ENCODE data around the gene PFKM. TPM values are rescaled to one million over a fixed set of nuclear protein-coding genes. Genes with fewer than 3 reads are reported as not detected.

Gene PFKM
- total RNA-seq, 2 donors from 2014 or later = 90.0 to 107 TPM

DNA sequence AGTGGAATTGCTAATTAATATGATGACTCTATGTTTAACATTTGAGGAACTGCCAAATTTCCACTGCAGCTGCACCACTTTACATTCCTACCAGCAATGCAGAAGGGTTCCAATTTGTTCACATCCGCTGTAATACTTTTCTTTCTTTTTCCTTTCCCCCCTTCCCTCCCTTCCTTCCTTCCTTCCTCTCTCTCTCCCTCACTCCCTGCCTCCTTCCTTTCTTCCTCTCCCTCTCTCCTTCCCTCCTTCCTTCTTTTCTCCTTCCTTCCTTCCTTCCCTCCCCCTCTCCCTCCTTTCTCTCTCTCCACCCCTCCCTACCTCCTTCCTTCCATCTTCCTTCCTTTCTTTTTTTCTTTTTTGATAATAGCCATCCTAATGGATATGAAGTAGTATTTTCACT is 3.2 kb upstream of the PFKM start:
- Mint-ChIP-seq H3K4me3 (no peak overlapping the region), H3K36me3 (ENCODE audit: low read depth) (peaks cover 2% of the 10 kb centered on the region), H3K27ac (no peak overlapping the region), H3K9me3 (peaks cover 17% of the 10 kb centered on the region), H3K4me1 (peaks cover 17% of the 10 kb centered on the region), H3K27me3 (ENCODE audit: insufficient read depth) (peaks cover 10% of the 10 kb centered on the region)
- Histone ChIP-seq H3K27ac (ENCODE audit: low read depth, low read length) (no peak overlapping the region), H3K36me3 (ENCODE audit: control insufficient read depth, insufficient read depth, low read length) (no peaks in the 10 kb centered on the region), H3K4me1 (ENCODE audit: control insufficient read depth, insufficient read depth, low read length) (no peaks in the 10 kb centered on the region), H3K9me3 (ENCODE audit: control insufficient read depth, low read length) (no peaks in the 10 kb centered on the region), H3K4me3 (ENCODE audit: low read length) (no peak overlapping the region), H3K9ac (ENCODE audit: extremely low read depth, low read length, poor library complexity, severe bottlenecking) (no peak overlapping the region), H3K27me3 (ENCODE audit: control insufficient read depth, insufficient read depth, low read length, poor library complexity, severe bottlenecking) (no peaks in the 10 kb centered on the region)
- WGBS, 2 experiments (ENCODE audit: insufficient coverage in 1 of 2, insufficient read length in 1 of 2) = 88% methylated on average over 1 of the region's 1 CpG
- no peak for DNase-seq
- TF ChIP-seq, protein P1, sequence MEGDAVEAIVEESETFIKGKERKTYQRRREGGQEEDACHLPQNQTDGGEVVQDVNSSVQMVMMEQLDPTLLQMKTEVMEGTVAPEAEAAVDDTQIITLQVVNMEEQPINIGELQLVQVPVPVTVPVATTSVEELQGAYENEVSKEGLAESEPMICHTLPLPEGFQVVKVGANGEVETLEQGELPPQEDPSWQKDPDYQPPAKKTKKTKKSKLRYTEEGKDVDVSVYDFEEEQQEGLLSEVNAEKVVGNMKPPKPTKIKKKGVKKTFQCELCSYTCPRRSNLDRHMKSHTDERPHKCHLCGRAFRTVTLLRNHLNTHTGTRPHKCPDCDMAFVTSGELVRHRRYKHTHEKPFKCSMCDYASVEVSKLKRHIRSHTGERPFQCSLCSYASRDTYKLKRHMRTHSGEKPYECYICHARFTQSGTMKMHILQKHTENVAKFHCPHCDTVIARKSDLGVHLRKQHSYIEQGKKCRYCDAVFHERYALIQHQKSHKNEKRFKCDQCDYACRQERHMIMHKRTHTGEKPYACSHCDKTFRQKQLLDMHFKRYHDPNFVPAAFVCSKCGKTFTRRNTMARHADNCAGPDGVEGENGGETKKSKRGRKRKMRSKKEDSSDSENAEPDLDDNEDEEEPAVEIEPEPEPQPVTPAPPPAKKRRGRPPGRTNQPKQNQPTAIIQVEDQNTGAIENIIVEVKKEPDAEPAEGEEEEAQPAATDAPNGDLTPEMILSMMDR (conservative IDR thresholded peaks at IDR 0.05) = no peak

DNA sequence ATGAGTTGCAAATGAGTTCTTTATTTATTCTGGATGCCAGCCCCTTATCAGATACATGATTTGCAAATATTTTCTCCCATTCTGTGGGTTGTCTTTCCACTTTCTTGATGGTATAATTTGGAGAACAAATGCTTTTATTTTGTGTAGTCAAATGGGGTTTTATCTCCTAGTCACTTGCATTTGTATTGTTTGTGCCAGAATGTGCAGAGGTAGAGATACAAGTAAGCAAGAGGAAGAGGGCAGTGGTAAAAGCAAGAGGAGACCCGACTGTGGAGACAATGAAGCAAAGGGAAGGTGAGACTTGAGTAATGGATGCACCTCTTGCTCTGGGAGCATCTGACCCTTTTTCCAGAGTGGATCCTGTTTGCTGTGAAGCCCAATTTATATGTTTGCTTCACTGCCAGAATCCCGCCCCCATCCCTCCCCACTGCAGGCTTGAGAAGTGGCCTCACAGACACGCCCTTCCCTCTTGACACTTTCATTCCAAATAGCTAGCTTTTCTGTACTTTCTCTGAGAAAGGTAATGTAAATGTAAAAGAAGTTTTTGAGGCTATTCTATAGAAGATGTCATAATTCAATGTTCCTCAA is 786 bp upstream of the PFKM start:
- peaks cover 10% of the 10 kb centered on the region for H3K27me3 Mint-ChIP-seq (ENCODE audit: insufficient read depth)
- peak overlapping the region; percentile 94 for H3K4me3 Mint-ChIP-seq
- Histone ChIP-seq H3K27me3 (ENCODE audit: control insufficient read depth, insufficient read depth, low read length, poor library complexity, severe bottlenecking) (no peaks in the 10 kb centered on the region), H3K4me1 (ENCODE audit: control insufficient read depth, insufficient read depth, low read length) (peaks cover 6% of the 10 kb centered on the region), H3K36me3 (ENCODE audit: control insufficient read depth, insufficient read depth, low read length) (peaks cover 6% of the 10 kb centered on the region), H3K4me3 (ENCODE audit: low read length) (peak overlapping the region; percentile 98), H3K9ac (ENCODE audit: extremely low read depth, low read length, poor library complexity, severe bottlenecking) (no peak overlapping the region), H3K9me3 (ENCODE audit: control insufficient read depth, low read length) (no peaks in the 10 kb centered on the region), H3K27ac (ENCODE audit: low read depth, low read length) (peak overlapping the region; percentile 12)
- H3K27ac Mint-ChIP-seq = no peak overlapping the region
- TF ChIP-seq, protein P1 (conservative IDR thresholded peaks at IDR 0.05) = no peak
- H3K9me3 Mint-ChIP-seq = peaks cover 17% of the 10 kb centered on the region
- H3K4me1 Mint-ChIP-seq = peaks cover 21% of the 10 kb centered on the region
- peak; percentile 56 for DNase-seq
- H3K36me3 Mint-ChIP-seq (ENCODE audit: low read depth) = peaks cover 10% of the 10 kb centered on the region
- WGBS, 2 experiments (ENCODE audit: insufficient coverage in 1 of 2, insufficient read length in 1 of 2) = 71 to 81% methylated on average over 2 to 3 of the region's 3 CpGs

DNA sequence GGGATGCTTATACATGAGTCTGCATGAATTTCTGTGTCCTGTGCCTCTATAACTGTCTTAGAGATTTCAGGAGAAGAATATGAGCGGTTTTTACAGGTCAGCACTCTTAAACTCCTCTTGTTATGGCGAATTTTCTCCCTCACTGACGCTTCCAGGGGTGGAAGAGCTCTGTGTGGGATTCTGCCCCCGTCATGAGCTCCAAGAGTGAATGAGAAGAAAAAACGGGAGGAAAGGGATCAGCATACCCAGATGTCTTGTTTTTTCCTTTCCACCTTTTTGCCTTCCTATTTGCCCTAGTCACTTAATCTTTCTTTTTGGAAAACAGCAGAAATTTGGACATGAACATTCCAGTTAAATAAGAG is 651 bp downstream of the PFKM start:
- no peak for DNase-seq
- peak overlapping the region; percentile 98 for H3K4me3 ChIP-seq (ENCODE audit: low read length)
- Mint-ChIP-seq H3K4me3 (peak overlapping the region; percentile 94), H3K9me3 (peaks cover 7% of the 10 kb centered on the region), H3K27ac (peak overlapping the region; percentile 76), H3K4me1 (peaks cover 21% of the 10 kb centered on the region), H3K36me3 (ENCODE audit: low read depth) (peaks cover 17% of the 10 kb centered on the region), H3K27me3 (ENCODE audit: insufficient read depth) (peaks cover 10% of the 10 kb centered on the region)
- WGBS, 2 experiments (ENCODE audit: insufficient coverage in 1 of 2, insufficient read length in 1 of 2) = 0 to 6% methylated on average over 3 to 5 of the region's 5 CpGs
- no peaks in the 10 kb centered on the region for H3K9me3 ChIP-seq (ENCODE audit: control insufficient read depth, low read length)
- TF ChIP-seq, protein P1 (conservative IDR thresholded peaks at IDR 0.05) = no peak
- peak overlapping the region; percentile 70 for H3K9ac ChIP-seq (ENCODE audit: extremely low read depth, low read length, poor library complexity, severe bottlenecking)
- H3K4me1 ChIP-seq (ENCODE audit: control insufficient read depth, insufficient read depth, low read length) = peaks cover 6% of the 10 kb centered on the region
- peak overlapping the region; percentile 11 for H3K27ac ChIP-seq (ENCODE audit: low read depth, low read length)
- peaks cover 19% of the 10 kb centered on the region for H3K36me3 ChIP-seq (ENCODE audit: control insufficient read depth, insufficient read depth, low read length)
- H3K27me3 ChIP-seq (ENCODE audit: control insufficient read depth, insufficient read depth, low read length, poor library complexity, severe bottlenecking) = no peaks in the 10 kb centered on the region

Measured in endodermal cell (in vitro differentiated cells).